ENCODE data around the gene ALDH5A1. TPM values are rescaled to one million over a fixed set of nuclear protein-coding genes. Genes with fewer than 3 reads are reported as not detected.

ALDH5A1 gene
- total and polyA plus RNA-seq, 2 of the 13 experiments (the other 11 are each of a cell fraction or from before 2014, with no cell fraction given), result 12.8 to 32.5 TPM

- TF ChIP-seq ZNF652 (CRISPR knock-in tag; IDR thresholded peaks at IDR 0.05; ENCODE audit: borderline replicate concordance, low read depth) (no peak), YY1 (IDR thresholded peaks at IDR 0.05; ENCODE audit: insufficient read depth, insufficient replicate concordance, low read depth, low read length) (peak; percentile 73), FOXA1 (IDR thresholded peaks at IDR 0.05) (no peak), FOXA1 (CRISPR knock-in tag; IDR thresholded peaks at IDR 0.05) (0 out of 2 replicates have a peak, but pooled peaks have one; percentile 37), ETS1 (CRISPR knock-in tag; IDR thresholded peaks at IDR 0.05) (no peak), ZNF792 (CRISPR knock-in tag; IDR thresholded peaks at IDR 0.05) (peak; percentile 60; the same call in 1 of the 2 replicates), SOX5 (CRISPR knock-in tag; IDR thresholded peaks at IDR 0.05; ENCODE audit: borderline replicate concordance) (peak; percentile 54; the same call in 1 of the 2 replicates), ZNF629 (CRISPR knock-in tag; conservative IDR thresholded peaks at IDR 0.05) (no peak), FUBP1 (CRISPR knock-in tag; IDR thresholded peaks at IDR 0.05; ENCODE audit: borderline replicate concordance) (no peak), ZNF263 (CRISPR knock-in tag; IDR thresholded peaks at IDR 0.05) (no peak), ZFAT (CRISPR knock-in tag; conservative IDR thresholded peaks at IDR 0.05) (no peak), NKX3-1 (CRISPR knock-in tag; IDR thresholded peaks at IDR 0.05) (no peak), TBX2 (CRISPR knock-in tag; IDR thresholded peaks at IDR 0.05; ENCODE audit: borderline replicate concordance) (peak; percentile 72; the same call in 1 of the 2 replicates), CCDC6 (CRISPR knock-in tag; IDR thresholded peaks at IDR 0.05) (no peak), KAT8 (CRISPR knock-in tag; IDR thresholded peaks at IDR 0.05) (peak; percentile 89), ZBTB20 (CRISPR knock-in tag; IDR thresholded peaks at IDR 0.05; ENCODE audit: borderline replicate concordance, low read depth) (no peak), ZNF543 (CRISPR knock-in tag; IDR thresholded peaks at IDR 0.05) (no peak), ZNF333 (CRISPR knock-in tag; IDR thresholded peaks at IDR 0.05; ENCODE audit: borderline replicate concordance) (no peak), SNAPC2 (CRISPR knock-in tag; IDR thresholded peaks at IDR 0.05) (peak; percentile 58; the same call in 1 of the 2 replicates), CREB1 (IDR thresholded peaks at IDR 0.05) (no peak), CREB1 (CRISPR knock-in tag; IDR thresholded peaks at IDR 0.05) (peak; percentile 70), ZNF234 (CRISPR knock-in tag; conservative IDR thresholded peaks at IDR 0.05) (no peak), NCOA2 (CRISPR knock-in tag; IDR thresholded peaks at IDR 0.05) (peak; percentile 73)
- TF ChIP-seq, protein P1, sequence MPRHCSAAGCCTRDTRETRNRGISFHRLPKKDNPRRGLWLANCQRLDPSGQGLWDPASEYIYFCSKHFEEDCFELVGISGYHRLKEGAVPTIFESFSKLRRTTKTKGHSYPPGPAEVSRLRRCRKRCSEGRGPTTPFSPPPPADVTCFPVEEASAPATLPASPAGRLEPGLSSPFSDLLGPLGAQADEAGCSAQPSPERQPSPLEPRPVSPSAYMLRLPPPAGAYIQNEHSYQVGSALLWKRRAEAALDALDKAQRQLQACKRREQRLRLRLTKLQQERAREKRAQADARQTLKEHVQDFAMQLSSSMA (CRISPR knock-in tag; IDR thresholded peaks at IDR 0.05), result no peak
- TF ChIP-seq, protein P2, sequence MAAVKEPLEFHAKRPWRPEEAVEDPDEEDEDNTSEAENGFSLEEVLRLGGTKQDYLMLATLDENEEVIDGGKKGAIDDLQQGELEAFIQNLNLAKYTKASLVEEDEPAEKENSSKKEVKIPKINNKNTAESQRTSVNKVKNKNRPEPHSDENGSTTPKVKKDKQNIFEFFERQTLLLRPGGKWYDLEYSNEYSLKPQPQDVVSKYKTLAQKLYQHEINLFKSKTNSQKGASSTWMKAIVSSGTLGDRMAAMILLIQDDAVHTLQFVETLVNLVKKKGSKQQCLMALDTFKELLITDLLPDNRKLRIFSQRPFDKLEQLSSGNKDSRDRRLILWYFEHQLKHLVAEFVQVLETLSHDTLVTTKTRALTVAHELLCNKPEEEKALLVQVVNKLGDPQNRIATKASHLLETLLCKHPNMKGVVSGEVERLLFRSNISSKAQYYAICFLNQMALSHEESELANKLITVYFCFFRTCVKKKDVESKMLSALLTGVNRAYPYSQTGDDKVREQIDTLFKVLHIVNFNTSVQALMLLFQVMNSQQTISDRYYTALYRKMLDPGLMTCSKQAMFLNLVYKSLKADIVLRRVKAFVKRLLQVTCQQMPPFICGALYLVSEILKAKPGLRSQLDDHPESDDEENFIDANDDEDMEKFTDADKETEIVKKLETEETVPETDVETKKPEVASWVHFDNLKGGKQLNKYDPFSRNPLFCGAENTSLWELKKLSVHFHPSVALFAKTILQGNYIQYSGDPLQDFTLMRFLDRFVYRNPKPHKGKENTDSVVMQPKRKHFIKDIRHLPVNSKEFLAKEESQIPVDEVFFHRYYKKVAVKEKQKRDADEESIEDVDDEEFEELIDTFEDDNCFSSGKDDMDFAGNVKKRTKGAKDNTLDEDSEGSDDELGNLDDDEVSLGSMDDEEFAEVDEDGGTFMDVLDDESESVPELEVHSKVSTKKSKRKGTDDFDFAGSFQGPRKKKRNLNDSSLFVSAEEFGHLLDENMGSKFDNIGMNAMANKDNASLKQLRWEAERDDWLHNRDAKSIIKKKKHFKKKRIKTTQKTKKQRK (IDR thresholded peaks at IDR 0.05; ENCODE audit: low read length), result no peak
These were observed 10.1 kb downstream of the ALDH5A1 start (continued) for GRCh38 chr6:24504649-24505586.

Measured in HepG2 (cell line).